GM12878 (cell line): ENCODE measurements around the gene EPHB1. TPM values are rescaled to one million over a fixed set of nuclear protein-coding genes. Genes with fewer than 3 reads are reported as not detected.

Experiments
- CHD4 ChIP-seq: fragments of 200-600 bp; sonication (generic); IDR thresholded peaks from 2 replicates; pipeline ENCODE4 v1.6.1; 2016; ENCODE audit warnings: mild to moderate bottlenecking
- JUNB ChIP-seq: IDR thresholded peaks from 2 replicates; pipeline ENCODE4 v1.6.1; 2016; ENCODE audit warnings: antibody characterized with exemption, mild to moderate bottlenecking
- NFYB ChIP-seq: IDR thresholded peaks from 2 replicates; pipeline ENCODE4 v1.6.1; 2011; ENCODE audit warnings: low read depth, mild to moderate bottlenecking, low read length, improper control_type of control experiment, moderate library complexity; ENCODE audit not compliant: insufficient read depth
- NR2C2 ChIP-seq: IDR thresholded peaks from 2 replicates; pipeline ENCODE4 v1.6.1; 2011; ENCODE audit warnings: borderline replicate concordance, low read depth; ENCODE audit not compliant: control insufficient read depth, insufficient read length
- NR2F1 ChIP-seq: fragments of 450-650 bp; conservative IDR thresholded peaks from 2 replicates; pipeline ENCODE4 v1.6.1; 2017; ENCODE audit warnings: mild to moderate bottlenecking
- POLR2AphosphoS2 ChIP-seq: IDR thresholded peaks from 2 replicates; pipeline ENCODE4 v1.6.1; 2011; ENCODE audit warnings: low read depth, mild to moderate bottlenecking, low read length, improper control_type of control experiment, moderate library complexity
- SIN3A ChIP-seq: IDR thresholded peaks from 2 replicates; pipeline ENCODE4 v1.6.1; 2012; ENCODE audit warnings: low read depth, low read length, improper control_type of control experiment
- polyA plus RNA-seq, 11 experiments: library from polyadenylated mRNA; depleted of rRNA in 4 of 11; unstranded in 6 of 11; stranded (reverse) in 5 of 11; fragments of >200 nt; fragmentation: Nextera tagmentation in 4 of 11; fragmentation: Illumina TruSeq in 1 of 11; extraction: Ambion mirVana in 4 of 11; extraction: Trizol in 1 of 11; gene quantifications; 1 replicate in 1 of 11; 2 replicates in 10 of 11; pipeline versions ENCODE4 v1.2.1 to v1.2.3, GENCODE V29; 2011 to 2016; ENCODE audit warnings: inconsistent platforms in 2 of 11, missing spikeins in 2 of 11, low read depth in 1 of 11
- total RNA-seq, 4 experiments: library from RNA; depleted of rRNA in 3 of 4; stranded (reverse); fragments of >200 nt in 3 of 4; fragmentation: Illumina TruSeq in 1 of 4; extraction: Trizol in 1 of 4; gene quantifications; 2 replicates each; pipeline versions ENCODE4 v1.2.1 to v1.2.3, GENCODE V29; 2013 to 2021
- TF ChIP-seq, protein P1 (sequence below): fragments of 150-350 bp; IDR thresholded peaks from 2 replicates; pipeline ENCODE4 v1.6.1; 2014; ENCODE audit warnings: mild to moderate bottlenecking, low read depth, low read length
- TF ChIP-seq, protein P2 (sequence below): fragments of 450-650 bp; formaldehyde crosslinking; IDR thresholded peaks from 2 replicates; pipeline ENCODE4 v1.4.0; 2022; ENCODE audit warnings: mild to moderate bottlenecking, moderate library complexity
- TF ChIP-seq, protein P3 (sequence below): IDR thresholded peaks from 2 replicates; pipeline ENCODE4 v1.6.1; 2011; ENCODE audit warnings: mild to moderate bottlenecking, low read depth, low read length, moderate library complexity; ENCODE audit not compliant: insufficient replicate concordance

EPHB1 gene
- total and polyA plus RNA-seq, 10 of the 15 experiments (the other 5 are each of a cell fraction or from before 2014, with no cell fraction given) = 0.33 to 23.8 (median 1.2) TPM

DNA sequence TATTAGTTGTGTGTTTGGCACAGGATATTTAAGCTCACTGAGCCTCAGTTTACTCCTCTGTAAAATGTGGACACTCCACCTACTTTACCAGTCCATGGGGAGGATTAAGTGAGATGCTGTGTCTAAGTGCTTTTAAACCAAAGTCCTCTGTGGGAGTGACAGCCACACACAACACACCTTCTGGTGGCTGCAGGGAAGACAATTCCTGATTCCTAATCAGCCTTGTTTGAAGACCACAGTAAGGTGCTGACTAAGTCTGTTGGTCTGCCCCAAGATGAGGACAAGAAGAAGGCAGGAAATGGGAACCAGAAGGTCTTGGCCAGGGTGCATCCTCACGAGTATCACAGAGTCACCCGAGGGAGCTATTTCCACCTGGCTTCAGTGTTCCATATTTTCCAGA is 52.3 kb downstream of the EPHB1 start (continued):
- TF ChIP-seq, protein P1, sequence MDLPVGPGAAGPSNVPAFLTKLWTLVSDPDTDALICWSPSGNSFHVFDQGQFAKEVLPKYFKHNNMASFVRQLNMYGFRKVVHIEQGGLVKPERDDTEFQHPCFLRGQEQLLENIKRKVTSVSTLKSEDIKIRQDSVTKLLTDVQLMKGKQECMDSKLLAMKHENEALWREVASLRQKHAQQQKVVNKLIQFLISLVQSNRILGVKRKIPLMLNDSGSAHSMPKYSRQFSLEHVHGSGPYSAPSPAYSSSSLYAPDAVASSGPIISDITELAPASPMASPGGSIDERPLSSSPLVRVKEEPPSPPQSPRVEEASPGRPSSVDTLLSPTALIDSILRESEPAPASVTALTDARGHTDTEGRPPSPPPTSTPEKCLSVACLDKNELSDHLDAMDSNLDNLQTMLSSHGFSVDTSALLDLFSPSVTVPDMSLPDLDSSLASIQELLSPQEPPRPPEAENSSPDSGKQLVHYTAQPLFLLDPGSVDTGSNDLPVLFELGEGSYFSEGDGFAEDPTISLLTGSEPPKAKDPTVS = no peak
- no peak for TF ChIP-seq CHD4
- no peak for TF ChIP-seq NR2C2
- no peak for TF ChIP-seq POLR2AphosphoS2
- TF ChIP-seq, protein P2, sequence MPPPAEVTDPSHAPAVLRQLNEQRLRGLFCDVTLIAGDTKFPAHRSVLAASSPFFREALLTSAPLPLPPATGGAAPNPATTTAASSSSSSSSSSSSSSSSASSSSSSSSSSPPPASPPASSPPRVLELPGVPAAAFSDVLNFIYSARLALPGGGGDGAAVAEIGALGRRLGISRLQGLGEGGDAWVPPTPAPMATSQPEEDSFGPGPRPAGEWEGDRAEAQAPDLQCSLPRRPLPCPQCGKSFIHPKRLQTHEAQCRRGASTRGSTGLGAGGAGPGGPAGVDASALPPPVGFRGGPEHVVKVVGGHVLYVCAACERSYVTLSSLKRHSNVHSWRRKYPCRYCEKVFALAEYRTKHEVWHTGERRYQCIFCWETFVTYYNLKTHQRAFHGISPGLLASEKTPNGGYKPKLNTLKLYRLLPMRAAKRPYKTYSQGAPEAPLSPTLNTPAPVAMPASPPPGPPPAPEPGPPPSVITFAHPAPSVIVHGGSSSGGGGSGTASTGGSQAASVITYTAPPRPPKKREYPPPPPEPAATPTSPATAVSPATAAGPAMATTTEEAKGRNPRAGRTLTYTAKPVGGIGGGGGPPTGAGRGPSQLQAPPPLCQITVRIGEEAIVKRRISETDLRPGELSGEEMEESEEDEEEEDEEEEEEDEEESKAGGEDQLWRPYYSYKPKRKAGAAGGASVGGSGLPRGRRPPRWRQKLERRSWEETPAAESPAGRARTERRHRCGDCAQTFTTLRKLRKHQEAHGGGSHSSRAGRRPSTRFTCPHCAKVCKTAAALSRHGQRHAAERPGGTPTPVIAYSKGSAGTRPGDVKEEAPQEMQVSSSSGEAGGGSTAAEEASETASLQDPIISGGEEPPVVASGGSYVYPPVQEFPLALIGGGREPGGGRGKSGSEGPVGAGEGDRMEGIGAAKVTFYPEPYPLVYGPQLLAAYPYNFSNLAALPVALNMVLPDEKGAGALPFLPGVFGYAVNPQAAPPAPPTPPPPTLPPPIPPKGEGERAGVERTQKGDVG = no peak
- no peak for TF ChIP-seq NFYB
- TF ChIP-seq, protein P3, sequence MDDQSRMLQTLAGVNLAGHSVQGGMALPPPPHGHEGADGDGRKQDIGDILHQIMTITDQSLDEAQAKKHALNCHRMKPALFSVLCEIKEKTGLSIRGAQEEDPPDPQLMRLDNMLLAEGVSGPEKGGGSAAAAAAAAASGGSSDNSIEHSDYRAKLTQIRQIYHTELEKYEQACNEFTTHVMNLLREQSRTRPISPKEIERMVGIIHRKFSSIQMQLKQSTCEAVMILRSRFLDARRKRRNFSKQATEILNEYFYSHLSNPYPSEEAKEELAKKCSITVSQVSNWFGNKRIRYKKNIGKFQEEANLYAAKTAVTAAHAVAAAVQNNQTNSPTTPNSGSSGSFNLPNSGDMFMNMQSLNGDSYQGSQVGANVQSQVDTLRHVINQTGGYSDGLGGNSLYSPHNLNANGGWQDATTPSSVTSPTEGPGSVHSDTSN = no peak
- no peak for TF ChIP-seq JUNB
- TF ChIP-seq NR2F1 = no peak
- no peak for TF ChIP-seq SIN3A
- TF ChIP-seq, all 136 proteins: peak for 0
